Glutamatergic neuron (in vitro differentiated cells): Measurements from ENCODE around the gene MBD3L4. TPM values are rescaled to one million over a fixed set of nuclear protein-coding genes. Genes with fewer than 3 reads are reported as not detected.

Source experiments
- DNase-seq: peaks from one replicate; pipeline ENCODE4 v3.0.0; 2022
- H3K27ac Mint-ChIP-seq: one replicate; pipeline ENCODE4 v1.8.0; 2020; ENCODE audit warnings: mild to moderate bottlenecking, mixed read lengths, inconsistent platforms; ENCODE audit not compliant: unreplicated experiment
- H3K27me3 Mint-ChIP-seq: one replicate; pipeline ENCODE4 v1.8.0; 2020; ENCODE audit warnings: mild to moderate bottlenecking, moderate library complexity, mixed read lengths, inconsistent platforms; ENCODE audit not compliant: unreplicated experiment
- H3K36me3 Mint-ChIP-seq: one replicate; pipeline ENCODE4 v1.8.0; 2020; ENCODE audit warnings: mild to moderate bottlenecking, mixed read lengths, inconsistent platforms; ENCODE audit not compliant: unreplicated experiment
- H3K4me1 Mint-ChIP-seq: one replicate; pipeline ENCODE4 v1.8.0; 2020; ENCODE audit warnings: mild to moderate bottlenecking, low read depth, mixed read lengths, inconsistent platforms; ENCODE audit not compliant: unreplicated experiment
- H3K4me3 Mint-ChIP-seq: one replicate; pipeline ENCODE4 v1.8.0; 2020; ENCODE audit warnings: mild to moderate bottlenecking, mixed read lengths, inconsistent platforms; ENCODE audit not compliant: unreplicated experiment
- H3K9me3 Mint-ChIP-seq: one replicate; pipeline ENCODE4 v1.8.0; 2020; ENCODE audit warnings: mild to moderate bottlenecking, moderate library complexity, mixed read lengths, inconsistent platforms; ENCODE audit not compliant: unreplicated experiment
- total RNA-seq: library from RNA; stranded (reverse); fragmentation: NEBNext Ultra II Directional; extraction: Animal tissue kit (Norgen Biotek cat#: 25700); gene quantifications from one replicate; pipeline ENCODE4 v1.2.1, GENCODE V29; 2021; ENCODE audit not compliant: unreplicated experiment
- TF ChIP-seq, protein P1 (sequence below): fragments of 200-600 bp; sonication (generic); IDR thresholded peaks from one replicate; pipeline ENCODE4 v1.5.0; 2021; ENCODE audit not compliant: partially characterized antibody, unreplicated experiment

Gene MBD3L4
- total RNA-seq, 1 donor from 2014 or later, result not detected

DNA sequence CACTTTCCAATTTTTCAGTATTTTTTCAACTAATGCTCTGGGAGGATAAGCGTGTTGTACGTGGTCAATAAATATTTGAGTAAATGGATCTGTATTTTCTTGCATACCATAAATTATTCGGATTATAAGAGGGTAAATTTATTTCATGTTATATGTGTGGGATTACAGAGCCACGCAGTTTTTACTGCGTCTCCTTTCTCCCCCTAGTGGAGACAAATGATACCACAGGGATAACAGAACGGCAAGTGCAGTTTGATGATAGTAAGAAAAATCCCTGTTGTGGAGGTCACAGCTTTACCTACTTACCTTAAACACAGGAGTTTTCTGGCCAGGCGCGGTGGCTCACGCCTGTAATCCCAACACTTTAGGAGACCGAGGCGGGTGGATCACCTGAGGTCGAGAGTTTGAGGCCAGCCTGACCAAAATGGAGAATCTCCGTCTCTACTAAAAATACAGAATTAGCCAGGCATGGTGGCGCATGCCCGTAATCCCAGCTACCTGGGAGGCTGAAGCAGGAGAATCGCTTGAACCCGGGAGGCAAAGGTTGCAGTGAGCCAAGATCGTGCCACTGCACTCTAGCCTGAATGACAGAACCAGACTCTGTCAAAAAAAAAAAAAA, 35.6 kb downstream of the MBD3L4 start:
- Mint-ChIP-seq H3K36me3 (no peaks in the 10 kb centered on the region), H3K9me3 (peaks cover 3% of the 10 kb centered on the region), H3K4me1 (no peaks in the 10 kb centered on the region), H3K27me3 (no peaks in the 10 kb centered on the region), H3K4me3 (no peak overlapping the region), H3K27ac (no peak overlapping the region)
- TF ChIP-seq, protein P1, sequence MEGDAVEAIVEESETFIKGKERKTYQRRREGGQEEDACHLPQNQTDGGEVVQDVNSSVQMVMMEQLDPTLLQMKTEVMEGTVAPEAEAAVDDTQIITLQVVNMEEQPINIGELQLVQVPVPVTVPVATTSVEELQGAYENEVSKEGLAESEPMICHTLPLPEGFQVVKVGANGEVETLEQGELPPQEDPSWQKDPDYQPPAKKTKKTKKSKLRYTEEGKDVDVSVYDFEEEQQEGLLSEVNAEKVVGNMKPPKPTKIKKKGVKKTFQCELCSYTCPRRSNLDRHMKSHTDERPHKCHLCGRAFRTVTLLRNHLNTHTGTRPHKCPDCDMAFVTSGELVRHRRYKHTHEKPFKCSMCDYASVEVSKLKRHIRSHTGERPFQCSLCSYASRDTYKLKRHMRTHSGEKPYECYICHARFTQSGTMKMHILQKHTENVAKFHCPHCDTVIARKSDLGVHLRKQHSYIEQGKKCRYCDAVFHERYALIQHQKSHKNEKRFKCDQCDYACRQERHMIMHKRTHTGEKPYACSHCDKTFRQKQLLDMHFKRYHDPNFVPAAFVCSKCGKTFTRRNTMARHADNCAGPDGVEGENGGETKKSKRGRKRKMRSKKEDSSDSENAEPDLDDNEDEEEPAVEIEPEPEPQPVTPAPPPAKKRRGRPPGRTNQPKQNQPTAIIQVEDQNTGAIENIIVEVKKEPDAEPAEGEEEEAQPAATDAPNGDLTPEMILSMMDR, result peak; percentile 85
- DNase-seq, result no peak

DNA sequence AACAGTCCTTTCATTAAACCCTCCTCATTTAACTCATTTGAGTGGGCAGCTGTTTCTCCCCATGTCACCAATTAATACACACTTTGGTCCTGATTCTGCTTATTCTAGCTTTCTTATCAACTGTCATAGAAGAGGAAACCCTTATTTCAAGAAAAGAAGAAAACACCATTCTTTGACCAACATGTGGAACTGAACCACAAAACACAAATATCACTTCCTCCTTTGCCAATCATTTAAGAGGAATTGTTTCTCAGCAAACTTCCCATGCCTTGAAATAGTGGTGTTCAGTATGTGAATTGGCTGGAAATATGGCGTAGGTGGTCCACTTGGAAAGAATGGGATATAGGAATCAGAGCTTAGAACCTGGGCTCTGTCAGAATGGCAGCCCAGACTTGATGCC, 39.2 kb downstream of the MBD3L4 start:
- no peak for DNase-seq
- TF ChIP-seq, protein P1, result no peak
- Mint-ChIP-seq H3K27me3 (no peaks in the 10 kb centered on the region), H3K36me3 (no peaks in the 10 kb centered on the region), H3K9me3 (peaks cover 8% of the 10 kb centered on the region), H3K27ac (no peak overlapping the region), H3K4me1 (no peaks in the 10 kb centered on the region), H3K4me3 (no peak overlapping the region)

DNA sequence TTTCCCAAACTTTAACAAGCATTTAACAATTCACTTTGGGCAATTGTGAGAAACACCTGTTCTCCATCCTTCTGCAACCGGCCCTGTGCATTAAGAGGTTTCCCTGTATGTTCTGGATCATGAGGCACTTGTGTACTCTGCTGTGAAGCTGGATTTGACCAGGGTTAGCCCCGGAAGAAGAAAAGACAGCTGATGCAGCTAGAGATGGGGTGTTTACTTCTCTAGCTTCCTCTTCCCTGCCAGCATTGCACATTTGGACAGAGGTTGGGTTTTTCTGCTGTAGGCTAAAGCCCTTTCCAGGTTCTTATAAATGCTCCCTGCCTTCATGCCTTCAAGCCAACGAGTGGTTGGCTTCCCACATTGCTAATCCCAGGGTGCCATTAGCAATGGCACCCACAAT, 39.6 kb downstream of the MBD3L4 start:
- TF ChIP-seq, protein P1, result no peak
- H3K9me3 Mint-ChIP-seq, result peaks cover 9% of the 10 kb centered on the region
- H3K27ac Mint-ChIP-seq, result no peak overlapping the region
- H3K4me1 Mint-ChIP-seq, result no peaks in the 10 kb centered on the region
- no peak for DNase-seq
- H3K36me3 Mint-ChIP-seq, result peaks cover 3% of the 10 kb centered on the region
- no peaks in the 10 kb centered on the region for H3K27me3 Mint-ChIP-seq
- H3K4me3 Mint-ChIP-seq, result no peak overlapping the region

GRCh38 chr19:6999933-7000332, 40.0 kb downstream of the MBD3L4 start:
- H3K27ac Mint-ChIP-seq, result no peak overlapping the region
- peaks cover 3% of the 10 kb centered on the region for H3K27me3 Mint-ChIP-seq
- H3K9me3 Mint-ChIP-seq, result peaks cover 13% of the 10 kb centered on the region
- H3K36me3 Mint-ChIP-seq, result peaks cover 7% of the 10 kb centered on the region
- no peaks in the 10 kb centered on the region for H3K4me1 Mint-ChIP-seq
- TF ChIP-seq, protein P1, result no peak
- no peak overlapping the region for H3K4me3 Mint-ChIP-seq
- DNase-seq, result no peak

DNA sequence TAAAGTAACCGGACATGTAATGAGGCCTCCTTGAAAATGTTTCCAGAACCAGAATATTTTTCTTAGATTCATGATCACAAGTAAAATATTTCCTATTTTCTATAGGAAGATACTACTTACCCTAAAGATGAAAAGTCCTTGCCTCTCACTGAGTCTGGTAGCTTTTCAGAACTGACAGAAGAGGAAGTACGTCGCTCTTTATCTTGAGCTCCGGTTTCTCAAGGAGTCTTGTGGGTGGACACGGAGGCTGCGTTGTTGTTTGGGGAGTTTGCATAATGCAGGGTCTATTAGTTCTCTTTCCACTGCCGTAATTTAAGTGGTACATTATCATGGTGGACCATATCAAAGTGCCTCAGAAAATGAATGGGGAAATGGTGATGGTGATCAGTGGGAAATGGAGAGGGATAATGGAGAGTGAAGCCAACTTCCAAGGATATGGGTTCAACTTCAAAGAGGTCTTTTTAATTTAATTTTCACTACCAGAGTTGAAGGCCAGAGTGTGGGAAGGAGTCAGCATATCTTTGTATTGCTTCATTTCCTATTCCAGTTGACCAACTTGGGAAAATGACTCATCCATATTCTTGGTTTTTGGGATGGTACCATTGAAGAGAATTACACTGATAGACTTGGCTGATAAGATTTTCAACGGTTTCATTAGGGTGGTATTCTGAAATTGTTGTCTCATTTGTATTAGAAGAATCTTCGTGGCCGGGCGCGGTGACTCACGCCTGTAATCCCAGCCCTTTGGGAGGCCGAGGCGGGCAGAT, 42.1 kb downstream of the MBD3L4 start:
- peaks cover 15% of the 10 kb centered on the region for H3K9me3 Mint-ChIP-seq
- H3K27me3 Mint-ChIP-seq, result peaks cover 5% of the 10 kb centered on the region
- H3K27ac Mint-ChIP-seq, result no peak overlapping the region
- no peak for DNase-seq
- no peaks in the 10 kb centered on the region for H3K4me1 Mint-ChIP-seq
- H3K36me3 Mint-ChIP-seq, result peaks cover 11% of the 10 kb centered on the region
- H3K4me3 Mint-ChIP-seq, result no peak overlapping the region
- TF ChIP-seq, protein P1, result no peak
